GM19035 (cell line): ENCODE data around the gene GPR39.
"Not testable (repeated sequence)": the region's sequence is repeated elsewhere in the genome, so short reads cannot be mapped to it uniquely, and the experiment has no call there.

Experiments
- ATAC-seq: cut with Tn5 transposase; IDR thresholded peaks from one replicate; pipeline ENCODE4 v1.9.1; 2021; ENCODE audit not compliant: unreplicated experiment

Gene GPR39

GRCh38 chr2:132416723-132417395 lies at the start of gene GPR39:
Gene GPR39, plus strand, starts transcription at chr2:132416805.
- no peak for ATAC-seq

GRCh38 chr2:132368191-132368590 lies 48.4 kb upstream of the GPR39 start:
- ATAC-seq, result no peak

- ATAC-seq, result no peak
Observed at GRCh38 chr2:132372276-132372675, 44.3 kb upstream of the GPR39 start.

- ATAC-seq, result no peak
Observed at GRCh38 chr2:132373391-132374135, 43.0 kb upstream of the GPR39 start.

GRCh38 chr2:132374151-132374550 lies 42.5 kb upstream of the GPR39 start:
- no peak for ATAC-seq

- no peak for ATAC-seq
Observed at GRCh38 chr2:132374551-132374950, 42.1 kb upstream of the GPR39 start.

- ATAC-seq, result no peak
Observed at GRCh38 chr2:132374961-132375360, 41.6 kb upstream of the GPR39 start.

- no peak for ATAC-seq
Observed at GRCh38 chr2:132381376-132381775, 35.2 kb upstream of the GPR39 start.

- ATAC-seq, result no peak
Observed at GRCh38 chr2:132383956-132384355, 32.6 kb upstream of the GPR39 start.

GRCh38 chr2:132384491-132385151 lies 32.0 kb upstream of the GPR39 start:
- no peak for ATAC-seq

- no peak for ATAC-seq
Observed at GRCh38 chr2:132387126-132387525, 29.5 kb upstream of the GPR39 start.

GRCh38 chr2:132390076-132390475 lies 26.5 kb upstream of the GPR39 start:
- ATAC-seq, result no peak

- ATAC-seq, result no peak
Observed at GRCh38 chr2:132391378-132391777, 25.2 kb upstream of the GPR39 start.

- no peak for ATAC-seq
Observed at GRCh38 chr2:132392221-132392620, 24.4 kb upstream of the GPR39 start.

- ATAC-seq, result no peak
Observed at GRCh38 chr2:132392879-132393278, 23.7 kb upstream of the GPR39 start.

- ATAC-seq, result not testable (repeated sequence)
Observed at GRCh38 chr2:132397042-132397441, 19.6 kb upstream of the GPR39 start.

GRCh38 chr2:132400169-132400900 lies 16.3 kb upstream of the GPR39 start:
- no peak for ATAC-seq

GRCh38 chr2:132400901-132401240 lies 15.7 kb upstream of the GPR39 start:
- no peak for ATAC-seq

- ATAC-seq, result no peak
Observed at GRCh38 chr2:132401326-132401725, 15.3 kb upstream of the GPR39 start.

GRCh38 chr2:132403146-132403545 lies 13.5 kb upstream of the GPR39 start:
- ATAC-seq, result no peak

GRCh38 chr2:132404056-132404455 lies 12.5 kb upstream of the GPR39 start:
- ATAC-seq, result no peak
